ENCODE results near the gene DNAL4.

Gene DNAL4

GRCh38 chr22:38834215-38834953 lies 40.4 kb upstream of the DNAL4 start:
- no peaks in the 10 kb centered on the region; the same call in 1 of the 2 replicates for H3K36me3 ChIP-seq

DNA sequence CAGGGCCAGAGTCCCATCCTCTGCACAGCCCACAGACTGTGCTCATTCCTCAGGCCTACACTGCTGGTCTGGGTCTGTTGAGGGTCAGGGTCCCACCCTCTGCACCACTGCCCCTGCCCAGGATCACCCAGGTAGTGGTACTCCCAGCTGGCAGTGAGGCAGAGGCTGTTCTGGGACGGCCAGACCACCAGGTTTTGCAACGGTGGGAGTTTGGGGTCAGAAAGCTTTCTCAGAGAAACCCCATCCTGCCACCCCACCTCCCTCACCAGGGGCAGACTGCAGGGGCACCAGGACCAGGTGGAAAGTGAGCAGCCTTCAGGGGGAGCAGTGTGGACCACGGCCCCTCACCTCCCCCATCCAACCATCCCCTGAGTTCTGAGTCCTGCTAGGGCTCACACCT lies 39.1 kb upstream of the DNAL4 start:
- H3K9me3 ChIP-seq (ENCODE audit: severe bottlenecking) = no peaks in the 10 kb centered on the region
- no peak overlapping the region for H3K4me3 ChIP-seq (ENCODE audit: low read depth, low read length)
- TF ChIP-seq, protein P1, sequence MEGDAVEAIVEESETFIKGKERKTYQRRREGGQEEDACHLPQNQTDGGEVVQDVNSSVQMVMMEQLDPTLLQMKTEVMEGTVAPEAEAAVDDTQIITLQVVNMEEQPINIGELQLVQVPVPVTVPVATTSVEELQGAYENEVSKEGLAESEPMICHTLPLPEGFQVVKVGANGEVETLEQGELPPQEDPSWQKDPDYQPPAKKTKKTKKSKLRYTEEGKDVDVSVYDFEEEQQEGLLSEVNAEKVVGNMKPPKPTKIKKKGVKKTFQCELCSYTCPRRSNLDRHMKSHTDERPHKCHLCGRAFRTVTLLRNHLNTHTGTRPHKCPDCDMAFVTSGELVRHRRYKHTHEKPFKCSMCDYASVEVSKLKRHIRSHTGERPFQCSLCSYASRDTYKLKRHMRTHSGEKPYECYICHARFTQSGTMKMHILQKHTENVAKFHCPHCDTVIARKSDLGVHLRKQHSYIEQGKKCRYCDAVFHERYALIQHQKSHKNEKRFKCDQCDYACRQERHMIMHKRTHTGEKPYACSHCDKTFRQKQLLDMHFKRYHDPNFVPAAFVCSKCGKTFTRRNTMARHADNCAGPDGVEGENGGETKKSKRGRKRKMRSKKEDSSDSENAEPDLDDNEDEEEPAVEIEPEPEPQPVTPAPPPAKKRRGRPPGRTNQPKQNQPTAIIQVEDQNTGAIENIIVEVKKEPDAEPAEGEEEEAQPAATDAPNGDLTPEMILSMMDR (IDR thresholded peaks at IDR 0.05; ENCODE audit: low read depth, low read length) = no peak
- no peak for DNase-seq
- H3K36me3 ChIP-seq = no peaks in the 10 kb centered on the region
- H3K27ac ChIP-seq = no peak overlapping the region
- H3K27me3 ChIP-seq (ENCODE audit: insufficient read depth, low read depth, severe bottlenecking) = no peaks in the 10 kb centered on the region

More at GRCh38 chr22:38834215-38834953, 40.4 kb upstream of the DNAL4 start:
- H3K27ac ChIP-seq = no peak overlapping the region
- DNase-seq = no peak
- TF ChIP-seq, protein P1 (IDR thresholded peaks at IDR 0.05; ENCODE audit: low read depth, low read length) = no peak
- no peaks in the 10 kb centered on the region for H3K9me3 ChIP-seq (ENCODE audit: severe bottlenecking)
- no peak overlapping the region for H3K4me3 ChIP-seq (ENCODE audit: low read depth, low read length)
- H3K27me3 ChIP-seq (ENCODE audit: insufficient read depth, low read depth, severe bottlenecking) = no peaks in the 10 kb centered on the region

- Histone ChIP-seq H3K9me3 (ENCODE audit: severe bottlenecking) (no peaks in the 10 kb centered on the region), H3K4me3 (ENCODE audit: low read depth, low read length) (no peak overlapping the region), H3K36me3 (no peaks in the 10 kb centered on the region), H3K27ac (no peak overlapping the region), H3K27me3 (ENCODE audit: insufficient read depth, low read depth, severe bottlenecking) (no peaks in the 10 kb centered on the region)
- no peak for DNase-seq
- TF ChIP-seq, protein P1 (IDR thresholded peaks at IDR 0.05; ENCODE audit: low read depth, low read length) = no peak
Measured at GRCh38 chr22:38832005-38832978, 38.3 kb upstream of the DNAL4 start.

DNA sequence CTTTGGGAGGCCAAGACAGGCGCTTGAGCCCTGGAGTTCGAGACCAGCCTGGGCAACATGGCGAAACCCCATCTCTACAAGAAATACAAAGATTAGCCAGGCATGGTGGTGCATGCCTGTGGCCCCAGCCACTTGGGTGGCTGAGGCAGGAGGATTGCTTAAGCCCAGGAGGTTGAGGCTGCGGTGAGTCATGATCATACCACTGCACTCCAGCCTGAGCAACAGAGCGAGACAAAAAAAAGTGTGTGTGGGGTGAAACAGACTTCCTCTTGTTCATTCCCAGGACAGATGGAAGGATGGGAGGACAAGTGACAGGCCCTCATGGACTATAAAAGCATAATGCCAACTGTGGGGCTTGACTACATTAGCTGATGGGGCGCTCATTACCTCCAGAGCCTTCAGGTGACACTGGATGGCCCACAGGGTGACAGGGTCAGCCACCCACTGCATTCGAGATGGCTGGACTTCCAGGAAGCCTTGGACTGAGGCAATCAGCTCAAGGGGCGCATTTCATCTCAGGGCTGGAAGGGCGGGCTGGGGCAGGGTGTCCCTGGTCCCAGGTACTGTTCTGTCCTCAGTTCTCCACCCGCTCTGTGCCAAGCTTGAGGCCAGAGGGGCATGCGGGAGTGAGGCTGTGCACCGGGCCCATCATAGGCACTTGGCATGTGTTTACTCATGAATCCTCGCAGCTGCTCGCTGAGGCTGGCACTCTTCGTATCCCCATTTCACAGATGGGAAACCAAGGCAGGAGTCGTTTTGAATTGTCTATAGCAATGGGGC lies 37.4 kb upstream of the DNAL4 start:
- Histone ChIP-seq H3K4me3 (ENCODE audit: low read depth, low read length) (no peak overlapping the region), H3K27me3 (ENCODE audit: insufficient read depth, low read depth, severe bottlenecking) (no peaks in the 10 kb centered on the region), H3K36me3 (no peaks in the 10 kb centered on the region), H3K9me3 (ENCODE audit: severe bottlenecking) (no peaks in the 10 kb centered on the region), H3K27ac (no peak overlapping the region)
- TF ChIP-seq, protein P1 (IDR thresholded peaks at IDR 0.05; ENCODE audit: low read depth, low read length) = no peak
- no peak for DNase-seq

DNA sequence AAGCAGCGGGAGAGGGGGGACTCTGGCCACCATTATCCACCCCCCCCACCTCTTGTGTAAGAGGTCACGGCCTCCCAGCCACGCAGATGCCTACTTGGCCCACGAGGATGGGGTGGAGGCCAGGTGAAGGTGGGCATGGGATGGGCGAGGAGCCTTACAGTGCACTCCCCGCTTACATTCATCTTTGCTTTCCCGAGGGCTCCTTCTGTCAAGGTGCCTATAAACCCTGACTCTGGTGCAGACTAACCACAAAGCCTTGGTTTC lies 36.8 kb upstream of the DNAL4 start:
- no peak for DNase-seq
- H3K27me3 ChIP-seq (ENCODE audit: insufficient read depth, low read depth, severe bottlenecking) = no peaks in the 10 kb centered on the region
- H3K36me3 ChIP-seq = no peaks in the 10 kb centered on the region
- no peak overlapping the region for H3K4me3 ChIP-seq (ENCODE audit: low read depth, low read length)
- no peak overlapping the region for H3K27ac ChIP-seq
- no peaks in the 10 kb centered on the region for H3K9me3 ChIP-seq (ENCODE audit: severe bottlenecking)
- TF ChIP-seq, protein P1 (IDR thresholded peaks at IDR 0.05; ENCODE audit: low read depth, low read length) = no peak

All from WERI-Rb-1 (cell line).